ENCODE results near the gene ACSM6.

GRCh38 chr10:95245425-95246055 lies 51.5 kb downstream of the ACSM6 start:
- TF ChIP-seq CTCF (IDR thresholded peaks at IDR 0.05) (no peak), POLR2A (IDR thresholded peaks at IDR 0.05) (no peak)

Measured in stomach (tissue), 4 donors.